Fibroblast of pulmonary artery (primary cell): ENCODE measurements around the gene RNPEP.
"Not testable (repeated sequence)": the region's sequence is repeated elsewhere in the genome, so short reads cannot be mapped to it uniquely, and the experiment has no call there.

Experiments used
- DNase-seq: peaks from one replicate; pipeline ENCODE4 v3.0.0-alpha.2; 2010; ENCODE audit warnings: low read depth
- H3K4me3 ChIP-seq: replicated peaks from 2 replicates; pipeline ENCODE4 v1.5.1; 2011; ENCODE audit warnings: low read depth, mild to moderate bottlenecking, control low read depth, low read length, moderate library complexity
- CTCF ChIP-seq: IDR thresholded peaks from 2 replicates; pipeline ENCODE4 v1.5.1; 2011; ENCODE audit warnings: mild to moderate bottlenecking, control low read depth, low read length, inconsistent platforms; ENCODE audit errors: missing control alignments

RNPEP gene

GRCh38 chr1:201958348-201958747 is 24.1 kb upstream of the RNPEP start:
- TF ChIP-seq CTCF = no peak
- no peak for DNase-seq
- no peak overlapping the region for H3K4me3 ChIP-seq

GRCh38 chr1:201962382-201962781 is 20.1 kb upstream of the RNPEP start:
- not testable (repeated sequence) for H3K4me3 ChIP-seq, DNase-seq

DNA sequence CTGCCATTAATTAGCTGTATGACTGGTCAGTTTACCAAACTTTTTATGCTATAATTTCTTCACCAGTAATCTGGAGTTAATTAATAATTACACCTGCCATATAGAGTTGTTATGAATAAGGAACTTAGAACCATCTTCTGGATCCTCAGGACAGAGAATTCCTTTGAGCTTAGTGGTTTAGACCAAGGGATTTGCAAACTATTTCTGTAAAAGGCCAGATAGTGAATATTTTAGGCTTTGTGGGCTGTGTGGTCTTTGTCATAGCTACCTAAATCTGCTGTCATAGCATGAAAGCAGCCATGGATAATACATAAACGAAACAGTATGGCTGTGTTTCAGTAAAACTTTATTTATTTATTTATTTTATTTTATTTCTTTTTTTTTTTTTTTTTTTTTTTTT is 18.2 kb upstream of the RNPEP start:
- no peak for TF ChIP-seq CTCF
- no peak for DNase-seq
- H3K4me3 ChIP-seq = no peak overlapping the region

DNA sequence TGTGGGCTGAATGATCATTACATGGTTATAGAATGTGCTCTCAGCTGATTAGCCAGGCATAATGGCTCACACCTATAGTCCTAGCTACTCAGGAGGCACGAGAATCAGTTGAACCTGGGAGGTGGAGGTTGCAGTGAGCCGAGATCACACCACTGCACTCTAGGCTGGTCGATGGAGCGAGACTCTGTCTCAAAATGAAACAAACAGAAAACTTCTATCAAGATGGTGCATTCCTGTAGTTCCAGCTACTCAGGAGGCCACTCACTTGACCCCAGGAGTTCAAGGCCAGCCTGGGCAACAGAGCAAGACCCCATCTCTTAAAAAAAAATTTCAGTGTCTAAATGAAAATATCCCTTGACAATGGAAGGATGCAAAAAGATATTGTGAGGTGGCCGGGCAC is 16.3 kb upstream of the RNPEP start:
- no peak overlapping the region for H3K4me3 ChIP-seq
- TF ChIP-seq CTCF = no peak
- no peak for DNase-seq

DNA sequence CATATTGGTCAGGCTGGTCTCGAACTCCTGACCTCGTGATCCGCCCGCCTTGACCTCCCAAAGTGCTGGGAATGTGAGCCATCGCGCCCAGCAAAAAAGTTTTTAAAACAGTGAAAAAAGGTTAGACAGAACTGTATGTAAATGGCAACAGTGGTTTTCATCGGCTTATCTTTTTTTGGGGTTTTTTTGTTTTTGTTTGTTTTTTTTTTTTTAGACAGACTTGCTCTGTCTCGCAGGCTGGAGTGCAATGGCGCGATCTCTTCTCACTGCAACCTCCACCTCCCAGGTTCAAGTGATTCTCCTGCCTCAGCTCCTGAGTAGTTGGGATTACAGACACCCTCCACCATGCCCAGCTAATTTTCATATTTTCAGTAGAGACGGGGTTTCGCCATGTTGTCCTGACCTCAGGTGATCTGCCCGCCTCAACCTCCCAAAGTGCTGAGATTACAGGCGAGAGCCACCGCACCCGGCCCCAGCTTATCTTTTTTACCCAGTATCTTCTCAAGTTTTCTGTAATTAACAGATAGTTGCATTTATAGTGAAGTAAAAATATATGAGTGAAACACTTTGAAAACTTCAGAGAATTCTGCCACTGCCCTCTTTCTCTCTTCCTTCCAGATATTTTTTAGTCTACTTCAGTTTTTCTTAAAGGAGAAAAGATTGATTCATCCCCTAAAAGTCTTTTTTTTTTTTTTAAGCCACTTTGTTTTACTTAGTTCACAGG is 14.1 kb upstream of the RNPEP start:
- DNase-seq = no peak
- no peak overlapping the region for H3K4me3 ChIP-seq
- no peak for TF ChIP-seq CTCF

GRCh38 chr1:201970334-201971159 is 11.9 kb upstream of the RNPEP start:
- DNase-seq = peak; percentile 23
- H3K4me3 ChIP-seq = no peak overlapping the region
- TF ChIP-seq CTCF = no peak

- peak overlapping the region; percentile 81 for H3K4me3 ChIP-seq
- DNase-seq = no peak
- TF ChIP-seq CTCF = no peak
These were observed 296 bp upstream of the RNPEP start for GRCh38 chr1:201982082-201982622.
